ENCODE measurements around the gene MFSD6. TPM values are rescaled to one million over a fixed set of nuclear protein-coding genes. Genes with fewer than 3 reads are reported as not detected.

Gene MFSD6
- polyA plus RNA-seq, 1 donor from 2014 or later, result 11.8 TPM

DNA sequence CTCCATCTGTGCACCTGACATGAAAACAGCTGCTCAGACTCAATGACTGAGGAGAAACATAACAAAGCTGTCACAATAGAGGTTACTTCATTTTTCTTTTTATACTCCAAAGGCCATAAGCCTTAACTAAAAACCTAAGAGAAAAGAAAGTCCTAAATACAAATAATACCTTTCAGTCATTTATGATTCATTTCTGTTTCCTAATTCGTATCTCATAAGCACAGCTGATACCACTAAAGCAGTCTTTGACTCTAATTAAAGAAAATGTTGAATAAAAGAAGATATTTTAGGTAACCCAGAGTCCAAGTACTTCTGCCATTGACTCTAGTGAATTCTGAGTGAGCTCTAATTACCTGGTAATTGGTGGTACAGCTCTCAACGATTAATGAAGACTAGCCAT is 105.7 kb downstream of the MFSD6 start:
- H2AFZ ChIP-seq (ENCODE audit: low read depth, low read length), result no peak overlapping the region
- no peaks in the 10 kb centered on the region for H3K9me2 ChIP-seq (ENCODE audit: insufficient read depth, low read length)
- H3K9me3 ChIP-seq (ENCODE audit: low read length), result no peaks in the 10 kb centered on the region
- H3F3A ChIP-seq (ENCODE audit: insufficient read depth, low read length, poor library complexity, severe bottlenecking), result no peaks in the 10 kb centered on the region
- no peak overlapping the region for H3K4me3 ChIP-seq (ENCODE audit: low read length)
- no peaks in the 10 kb centered on the region for H3K27me3 ChIP-seq (ENCODE audit: insufficient read depth, low read depth, low read length)
- TF ChIP-seq, protein P1, sequence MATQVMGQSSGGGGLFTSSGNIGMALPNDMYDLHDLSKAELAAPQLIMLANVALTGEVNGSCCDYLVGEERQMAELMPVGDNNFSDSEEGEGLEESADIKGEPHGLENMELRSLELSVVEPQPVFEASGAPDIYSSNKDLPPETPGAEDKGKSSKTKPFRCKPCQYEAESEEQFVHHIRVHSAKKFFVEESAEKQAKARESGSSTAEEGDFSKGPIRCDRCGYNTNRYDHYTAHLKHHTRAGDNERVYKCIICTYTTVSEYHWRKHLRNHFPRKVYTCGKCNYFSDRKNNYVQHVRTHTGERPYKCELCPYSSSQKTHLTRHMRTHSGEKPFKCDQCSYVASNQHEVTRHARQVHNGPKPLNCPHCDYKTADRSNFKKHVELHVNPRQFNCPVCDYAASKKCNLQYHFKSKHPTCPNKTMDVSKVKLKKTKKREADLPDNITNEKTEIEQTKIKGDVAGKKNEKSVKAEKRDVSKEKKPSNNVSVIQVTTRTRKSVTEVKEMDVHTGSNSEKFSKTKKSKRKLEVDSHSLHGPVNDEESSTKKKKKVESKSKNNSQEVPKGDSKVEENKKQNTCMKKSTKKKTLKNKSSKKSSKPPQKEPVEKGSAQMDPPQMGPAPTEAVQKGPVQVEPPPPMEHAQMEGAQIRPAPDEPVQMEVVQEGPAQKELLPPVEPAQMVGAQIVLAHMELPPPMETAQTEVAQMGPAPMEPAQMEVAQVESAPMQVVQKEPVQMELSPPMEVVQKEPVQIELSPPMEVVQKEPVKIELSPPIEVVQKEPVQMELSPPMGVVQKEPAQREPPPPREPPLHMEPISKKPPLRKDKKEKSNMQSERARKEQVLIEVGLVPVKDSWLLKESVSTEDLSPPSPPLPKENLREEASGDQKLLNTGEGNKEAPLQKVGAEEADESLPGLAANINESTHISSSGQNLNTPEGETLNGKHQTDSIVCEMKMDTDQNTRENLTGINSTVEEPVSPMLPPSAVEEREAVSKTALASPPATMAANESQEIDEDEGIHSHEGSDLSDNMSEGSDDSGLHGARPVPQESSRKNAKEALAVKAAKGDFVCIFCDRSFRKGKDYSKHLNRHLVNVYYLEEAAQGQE (IDR thresholded peaks at IDR 0.05; ENCODE audit: borderline replicate concordance), result no peak
- TF ChIP-seq POLR2AphosphoS5 (IDR thresholded peaks at IDR 0.05), result no peak
- TF ChIP-seq EP300 (conservative IDR thresholded peaks at IDR 0.05; ENCODE audit: poor library complexity, severe bottlenecking), result no peak
- TF ChIP-seq, protein P2, sequence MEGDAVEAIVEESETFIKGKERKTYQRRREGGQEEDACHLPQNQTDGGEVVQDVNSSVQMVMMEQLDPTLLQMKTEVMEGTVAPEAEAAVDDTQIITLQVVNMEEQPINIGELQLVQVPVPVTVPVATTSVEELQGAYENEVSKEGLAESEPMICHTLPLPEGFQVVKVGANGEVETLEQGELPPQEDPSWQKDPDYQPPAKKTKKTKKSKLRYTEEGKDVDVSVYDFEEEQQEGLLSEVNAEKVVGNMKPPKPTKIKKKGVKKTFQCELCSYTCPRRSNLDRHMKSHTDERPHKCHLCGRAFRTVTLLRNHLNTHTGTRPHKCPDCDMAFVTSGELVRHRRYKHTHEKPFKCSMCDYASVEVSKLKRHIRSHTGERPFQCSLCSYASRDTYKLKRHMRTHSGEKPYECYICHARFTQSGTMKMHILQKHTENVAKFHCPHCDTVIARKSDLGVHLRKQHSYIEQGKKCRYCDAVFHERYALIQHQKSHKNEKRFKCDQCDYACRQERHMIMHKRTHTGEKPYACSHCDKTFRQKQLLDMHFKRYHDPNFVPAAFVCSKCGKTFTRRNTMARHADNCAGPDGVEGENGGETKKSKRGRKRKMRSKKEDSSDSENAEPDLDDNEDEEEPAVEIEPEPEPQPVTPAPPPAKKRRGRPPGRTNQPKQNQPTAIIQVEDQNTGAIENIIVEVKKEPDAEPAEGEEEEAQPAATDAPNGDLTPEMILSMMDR (IDR thresholded peaks at IDR 0.05; ENCODE audit: poor library complexity, severe bottlenecking), result no peak
- no peak for TF ChIP-seq MXI1 (conservative IDR thresholded peaks at IDR 0.05; ENCODE audit: poor library complexity, severe bottlenecking)
- TF ChIP-seq EZH2 (IDR thresholded peaks at IDR 0.05; ENCODE audit: borderline replicate concordance, insufficient read depth, low read length, poor library complexity, severe bottlenecking), result no peak
- no peak for TF ChIP-seq SMC3 (conservative IDR thresholded peaks at IDR 0.05; ENCODE audit: poor library complexity)
- TF ChIP-seq TAF1 (IDR thresholded peaks at IDR 0.05; ENCODE audit: low read depth), result no peak
- TF ChIP-seq RAD21 (conservative IDR thresholded peaks at IDR 0.05), result no peak
- H3K27ac ChIP-seq (ENCODE audit: low read length), result no peak overlapping the region
- H4K20me1 ChIP-seq (ENCODE audit: insufficient read depth), result no peaks in the 10 kb centered on the region
- H3K36me3 ChIP-seq (ENCODE audit: insufficient read depth, low read length), result no peaks in the 10 kb centered on the region
- no peak overlapping the region for H3K9ac ChIP-seq (ENCODE audit: low read length)
- H3K4me2 ChIP-seq (ENCODE audit: low read length), result no peak overlapping the region
- no peaks in the 10 kb centered on the region for H3K79me2 ChIP-seq (replicated peaks; ENCODE audit: insufficient read depth, low read length)

DNA sequence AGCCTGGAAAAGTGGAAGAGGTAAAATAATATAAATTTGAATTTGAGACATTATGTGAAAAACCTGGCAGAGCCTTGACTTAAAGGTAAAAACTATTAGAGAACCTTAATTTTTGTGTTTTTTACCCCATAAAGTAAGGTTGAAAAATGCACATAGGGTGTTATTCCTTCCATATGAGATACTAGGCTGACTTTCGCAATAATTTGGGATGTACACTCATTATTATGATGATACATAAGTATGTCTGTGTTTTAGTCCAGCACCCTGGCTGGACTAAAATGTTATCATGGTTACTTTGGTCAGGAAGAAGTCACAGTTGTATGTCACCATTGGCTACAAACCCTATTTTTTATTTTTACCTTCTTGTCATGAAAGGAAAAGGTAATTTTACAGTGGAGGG is 106.5 kb downstream of the MFSD6 start:
- H2AFZ ChIP-seq (ENCODE audit: low read depth, low read length), result no peak overlapping the region
- no peaks in the 10 kb centered on the region for H3K27me3 ChIP-seq (ENCODE audit: insufficient read depth, low read depth, low read length)
- H3K36me3 ChIP-seq (ENCODE audit: insufficient read depth, low read length), result no peaks in the 10 kb centered on the region
- no peak overlapping the region for H3K27ac ChIP-seq (ENCODE audit: low read length)
- no peak overlapping the region for H3K4me3 ChIP-seq (ENCODE audit: low read length)
- no peaks in the 10 kb centered on the region for H4K20me1 ChIP-seq (ENCODE audit: insufficient read depth)
- H3F3A ChIP-seq (ENCODE audit: insufficient read depth, low read length, poor library complexity, severe bottlenecking), result no peaks in the 10 kb centered on the region
- no peaks in the 10 kb centered on the region for H3K9me2 ChIP-seq (ENCODE audit: insufficient read depth, low read length)
- no peaks in the 10 kb centered on the region for H3K79me2 ChIP-seq (replicated peaks; ENCODE audit: insufficient read depth, low read length)
- TF ChIP-seq SMC3 (conservative IDR thresholded peaks at IDR 0.05; ENCODE audit: poor library complexity), result no peak
- TF ChIP-seq, protein P1 (IDR thresholded peaks at IDR 0.05; ENCODE audit: borderline replicate concordance), result no peak
- TF ChIP-seq EP300 (conservative IDR thresholded peaks at IDR 0.05; ENCODE audit: poor library complexity, severe bottlenecking), result no peak
- no peak for TF ChIP-seq TAF1 (IDR thresholded peaks at IDR 0.05; ENCODE audit: low read depth)
- no peaks in the 10 kb centered on the region for H3K9me3 ChIP-seq (ENCODE audit: low read length)
- H3K4me2 ChIP-seq (ENCODE audit: low read length), result no peak overlapping the region
- H3K9ac ChIP-seq (ENCODE audit: low read length), result no peak overlapping the region

Measured in neural cell (in vitro differentiated cells).